RWPE1 (cell line): ENCODE results near the gene SLC35F3.

Experiments
- CTCF ChIA-PET: fragments of 350-600 bp; sonication (Branson Sonifier 250); formaldehyde crosslinking; extraction: SDS; loops from one replicate; lab custom pipeline; 2021; lab: Yijun Ruan, JAX
- POLR2A ChIA-PET: fragments of 400-600 bp; formaldehyde crosslinking; extraction: SDS; loops from one replicate; lab custom pipeline; 2020; ENCODE audit warnings: antibody characterized with exemption; ENCODE audit not compliant: low non-redundant PET; lab: Yijun Ruan, JAX
- DNase-seq: peaks from one replicate; pipeline ENCODE4 v3.0.0; 2012; ENCODE audit warnings: low spot score
- H3K27ac ChIP-seq: fragments of 450-650 bp; 2 replicates; pipeline ENCODE4 v1.5.1; 2017
- TF ChIP-seq, protein P1 (sequence below): fragments of 450-650 bp; conservative IDR thresholded peaks from 2 replicates; pipeline ENCODE4 v1.5.1; 2017; ENCODE audit warnings: low read depth, mild to moderate bottlenecking

SLC35F3 gene

DNA sequence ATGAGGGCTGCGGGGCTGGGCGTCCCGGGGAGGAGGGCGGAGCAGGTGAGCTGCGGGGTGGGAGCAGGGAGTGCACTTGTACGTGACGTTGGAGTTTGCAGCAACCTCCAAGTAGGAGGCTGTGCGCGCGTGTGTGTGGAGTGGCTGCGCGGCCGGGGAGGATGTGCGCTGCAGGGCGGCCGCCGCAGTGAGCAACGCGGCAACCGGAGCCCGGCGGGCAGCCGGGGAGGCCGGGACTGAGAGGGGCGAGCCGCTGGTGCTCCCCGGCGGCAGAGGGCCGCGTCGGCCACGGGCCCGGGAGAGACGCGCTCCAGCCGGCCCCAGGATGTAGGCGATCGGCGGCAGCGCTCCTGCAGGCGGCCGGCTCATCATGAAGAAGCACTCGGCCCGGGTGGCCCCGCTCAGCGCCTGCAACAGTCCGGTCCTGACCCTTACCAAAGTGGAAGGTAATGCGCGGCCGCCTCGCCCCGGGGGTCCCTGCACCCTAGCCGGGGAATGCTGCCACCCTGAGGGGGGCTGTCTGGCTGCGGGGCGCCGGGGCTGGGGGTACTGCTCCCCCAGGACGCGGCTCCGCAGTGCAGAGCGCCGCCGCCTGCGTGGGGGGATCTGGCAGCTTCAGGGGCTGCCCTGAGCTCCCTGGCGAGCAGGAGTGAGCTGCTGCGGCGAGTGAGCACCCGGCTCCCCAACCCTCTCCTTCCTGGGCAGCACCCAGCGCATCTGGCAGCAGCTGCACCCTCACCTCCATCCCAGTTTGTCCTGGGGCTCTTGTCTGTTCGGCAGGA is 309.8 kb downstream of the SLC35F3 start:
- peak; percentile 36 for DNase-seq
- TF ChIP-seq, protein P1, sequence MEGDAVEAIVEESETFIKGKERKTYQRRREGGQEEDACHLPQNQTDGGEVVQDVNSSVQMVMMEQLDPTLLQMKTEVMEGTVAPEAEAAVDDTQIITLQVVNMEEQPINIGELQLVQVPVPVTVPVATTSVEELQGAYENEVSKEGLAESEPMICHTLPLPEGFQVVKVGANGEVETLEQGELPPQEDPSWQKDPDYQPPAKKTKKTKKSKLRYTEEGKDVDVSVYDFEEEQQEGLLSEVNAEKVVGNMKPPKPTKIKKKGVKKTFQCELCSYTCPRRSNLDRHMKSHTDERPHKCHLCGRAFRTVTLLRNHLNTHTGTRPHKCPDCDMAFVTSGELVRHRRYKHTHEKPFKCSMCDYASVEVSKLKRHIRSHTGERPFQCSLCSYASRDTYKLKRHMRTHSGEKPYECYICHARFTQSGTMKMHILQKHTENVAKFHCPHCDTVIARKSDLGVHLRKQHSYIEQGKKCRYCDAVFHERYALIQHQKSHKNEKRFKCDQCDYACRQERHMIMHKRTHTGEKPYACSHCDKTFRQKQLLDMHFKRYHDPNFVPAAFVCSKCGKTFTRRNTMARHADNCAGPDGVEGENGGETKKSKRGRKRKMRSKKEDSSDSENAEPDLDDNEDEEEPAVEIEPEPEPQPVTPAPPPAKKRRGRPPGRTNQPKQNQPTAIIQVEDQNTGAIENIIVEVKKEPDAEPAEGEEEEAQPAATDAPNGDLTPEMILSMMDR: no peak
- POLR2A ChIA-PET: no interaction called here
- CTCF ChIA-PET: interaction anchor here (1.6 kb wide), 1 partner anchor 96 kb away, joined by 6 read pairs; no protein-coding TSS in a partner anchor
- no peak overlapping the region for H3K27ac ChIP-seq

DNA sequence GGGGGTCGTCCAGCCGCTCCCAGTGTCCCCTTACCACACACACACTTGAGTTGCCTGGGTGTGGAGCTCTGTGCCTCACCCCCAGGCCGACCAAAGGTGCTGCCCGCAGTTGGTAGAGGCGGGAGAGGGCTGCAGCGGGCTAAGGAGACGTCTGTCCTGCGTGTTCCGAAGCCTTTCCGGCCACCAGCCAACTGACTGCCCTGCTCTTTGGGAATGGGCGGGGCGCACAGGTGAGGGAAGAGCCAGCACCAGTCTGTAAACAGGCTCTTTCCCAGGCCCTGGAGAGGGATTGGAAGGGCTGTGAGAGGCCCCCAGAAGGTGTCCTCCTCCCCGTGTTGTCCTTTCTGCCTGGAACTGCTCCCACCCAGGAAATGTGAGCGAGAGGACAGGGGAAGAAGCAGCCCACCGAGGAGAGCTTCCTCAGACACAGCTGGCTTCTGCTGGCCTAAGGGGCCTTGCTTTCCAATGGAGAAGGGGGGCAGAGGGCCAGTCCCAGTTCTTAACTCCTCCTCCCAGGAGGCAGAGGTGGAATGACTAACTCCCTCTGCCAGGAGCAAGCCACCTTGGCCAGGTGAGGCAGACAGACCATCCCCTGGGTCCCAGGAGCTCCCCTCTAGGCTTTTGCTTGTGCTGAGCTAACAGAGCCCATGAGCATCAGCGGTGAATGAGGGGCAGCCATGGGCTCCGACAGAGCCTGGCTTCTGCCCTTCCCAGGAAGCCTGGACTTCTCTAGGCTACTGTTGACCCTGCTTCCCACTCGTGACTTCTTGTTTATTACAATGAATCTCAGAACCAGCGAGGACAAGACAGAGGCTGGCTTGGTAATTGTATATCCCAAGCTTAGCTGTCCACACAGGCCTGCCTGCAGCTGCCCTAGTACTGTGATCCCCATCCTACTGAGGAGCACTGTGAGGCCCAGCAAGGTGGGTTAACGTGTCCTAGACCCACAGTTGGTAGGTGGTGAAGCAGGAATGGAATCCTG is 310.7 kb downstream of the SLC35F3 start:
- TF ChIP-seq, protein P1: no peak
- peak; percentile 41 for DNase-seq
- no peak overlapping the region for H3K27ac ChIP-seq
- POLR2A ChIA-PET: no interaction called here
- CTCF ChIA-PET: interaction anchor here (1.1 kb wide), 1 partner anchor 95 kb away, joined by 3 read pairs; no protein-coding TSS in a partner anchor

DNA sequence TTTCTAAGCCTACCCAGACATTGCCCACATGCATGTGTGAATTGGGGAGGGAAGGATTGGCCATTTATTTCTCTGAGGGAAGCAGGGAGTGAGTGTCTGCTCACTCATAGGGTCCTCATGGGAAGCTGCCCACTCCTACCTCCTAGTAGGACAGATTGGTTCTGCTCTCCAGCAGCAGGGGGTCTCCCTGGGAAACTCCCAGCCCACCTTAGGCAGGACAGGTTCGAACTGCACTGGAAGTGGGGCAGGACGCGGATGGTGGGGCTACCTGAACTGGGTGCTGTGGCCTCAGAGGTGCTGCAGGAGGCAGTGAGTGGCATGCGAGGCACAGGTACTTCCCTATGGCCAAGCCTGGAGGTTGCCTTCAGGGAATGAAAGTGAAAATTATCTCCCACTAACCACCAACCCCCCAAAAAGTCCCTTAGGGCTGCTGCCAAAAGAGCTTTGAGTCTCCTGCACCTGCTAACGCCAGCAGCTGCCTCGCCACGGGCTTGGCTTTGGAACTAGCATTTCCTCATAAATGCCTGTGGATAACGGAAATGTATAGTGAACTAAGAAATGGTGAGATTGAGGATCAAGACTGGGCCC is 311.7 kb downstream of the SLC35F3 start:
- no peak for DNase-seq
- TF ChIP-seq, protein P1: no peak
- ChIA-PET POLR2A (no interaction called here), CTCF (no interaction called here)
- no peak overlapping the region for H3K27ac ChIP-seq

DNA sequence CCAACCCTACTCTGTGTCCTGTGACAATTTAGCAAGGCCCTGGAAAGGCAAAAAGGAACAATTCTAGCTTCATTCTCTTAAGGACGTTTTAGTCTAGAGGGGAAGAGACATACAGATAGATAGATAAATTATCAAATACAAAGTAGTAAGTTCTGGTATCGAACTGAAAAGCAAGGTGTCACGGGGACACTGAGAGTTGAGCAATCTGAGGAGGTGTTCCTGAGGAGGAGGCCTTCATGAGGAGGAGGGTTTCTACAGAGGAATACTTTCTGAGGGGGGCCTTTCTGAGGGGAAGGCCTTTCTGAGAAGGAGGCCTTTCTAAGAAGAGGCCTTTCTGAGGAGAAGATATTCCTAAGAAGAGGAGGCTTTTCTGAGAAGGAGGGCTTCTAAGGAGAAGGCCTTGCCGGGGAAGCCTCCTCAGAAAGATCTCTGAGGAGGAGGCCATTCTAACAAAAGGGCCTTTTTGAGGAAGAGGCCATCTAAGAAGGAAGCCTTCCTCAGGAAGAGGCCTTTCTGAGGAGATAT is 312.9 kb downstream of the SLC35F3 start:
- DNase-seq: no peak
- TF ChIP-seq, protein P1: no peak
- ChIA-PET CTCF (interaction anchor here (0.9 to 1.0 kb wide), 2 partner anchors 20 to 93 kb away, joined by 3 to 6 read pairs; no protein-coding TSS in a partner anchor), POLR2A (no interaction called here)
- no peak overlapping the region for H3K27ac ChIP-seq

DNA sequence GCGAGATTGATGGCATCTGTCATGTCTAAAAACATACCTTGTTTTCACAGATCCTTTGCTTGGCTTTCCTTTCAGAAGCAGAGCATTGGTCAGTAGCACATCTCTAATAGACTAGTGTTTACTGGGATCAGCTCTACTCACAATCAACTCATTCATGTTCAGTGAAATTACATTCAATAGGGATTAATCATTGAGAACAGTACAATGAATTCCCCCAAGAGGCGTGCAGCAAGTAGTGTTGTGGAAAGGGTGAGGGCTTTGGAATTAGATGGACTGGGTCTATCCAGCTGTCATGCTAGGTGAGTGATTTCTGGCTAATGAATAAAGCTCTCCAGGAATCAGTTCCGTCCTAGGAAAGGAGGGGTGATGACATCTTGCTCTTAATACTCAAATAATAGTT is 313.6 kb downstream of the SLC35F3 start:
- POLR2A ChIA-PET: interaction anchor here (0.6 kb wide), 1 partner anchor 12 kb away, joined by 5 read pairs; no protein-coding TSS in a partner anchor
- no peak overlapping the region for H3K27ac ChIP-seq
- TF ChIP-seq, protein P1: no peak
- DNase-seq: no peak
- CTCF ChIA-PET: no interaction called here
